Activated CD8-positive, alpha-beta T cell treated with anti-CD3 and anti-CD28 coated beads for 36 hours (primary cell): ENCODE data around the gene BEST4. TPM values are rescaled to one million over a fixed set of nuclear protein-coding genes. Genes with fewer than 3 reads are reported as not detected.
"Not testable (repeated sequence)": the region's sequence is repeated elsewhere in the genome, so short reads cannot be mapped to it uniquely, and the experiment has no call there.

Source experiments
- ATAC-seq: fragments of 200-7000 bp; cut with Tn5 transposase; one replicate; pipeline ENCODE4 v1.10.0; 2021; ENCODE audit warnings: mild to moderate bottlenecking, moderate library complexity
- CTCF ChIA-PET: fragments of 350-600 bp; sonication (Branson Sonifier 250); formaldehyde crosslinking; loops from one replicate; lab custom pipeline; 2021; ENCODE audit warnings: antibody characterized with exemption; lab: Charles Lee
- POLR2A ChIA-PET: fragments of 350-600 bp; sonication (Branson Sonifier 250); formaldehyde crosslinking; loops from one replicate; lab custom pipeline; 2021; ENCODE audit warnings: antibody characterized with exemption; lab: Charles Lee
- DNase-seq: peaks from one replicate; pipeline ENCODE4 v3.0.0-alpha.2; 2020
- H3K27ac Mint-ChIP-seq: one replicate; pipeline ENCODE4 v1.8.0; 2021; ENCODE audit warnings: mild to moderate bottlenecking, mixed read lengths
- H3K27me3 Mint-ChIP-seq: one replicate; pipeline ENCODE4 v1.8.0; 2021; ENCODE audit warnings: mixed read lengths
- H3K36me3 Mint-ChIP-seq: one replicate; pipeline ENCODE4 v1.8.0; 2021; ENCODE audit warnings: low read depth, mixed read lengths
- H3K4me1 Mint-ChIP-seq: one replicate; pipeline ENCODE4 v1.8.0; 2021; ENCODE audit warnings: low read depth, mixed read lengths
- H3K4me3 Mint-ChIP-seq: one replicate; pipeline ENCODE4 v1.8.0; 2021; ENCODE audit warnings: mild to moderate bottlenecking, moderate library complexity, mixed read lengths
- H3K9me3 Mint-ChIP-seq: one replicate; pipeline ENCODE4 v1.8.0; 2021; ENCODE audit warnings: mixed read lengths
- CTCF ChIP-seq: fragments of 200-600 bp; IDR thresholded peaks from one replicate; pipeline ENCODE4 v1.8.0; 2022; ENCODE audit warnings: antibody characterized with exemption, mild to moderate bottlenecking
- intact Hi-C: fragments of 100-400 bp; cut with micrococcal nuclease; formaldehyde crosslinking; loops from one replicate; pipeline ENCODE4 v1.10.0; 2022
- total RNA-seq, 2 experiments: library from RNA; stranded (reverse); gene quantifications; one replicate each; pipeline ENCODE4 v1.2.3, GENCODE V29; 2021

Gene BEST4
- total RNA-seq, 2 experiments from 2014 or later = 0.87 to 1.0 TPM

GRCh38 chr1:44819608-44820327, 31.8 kb upstream of the BEST4 start:
- peak; percentile 91 for ATAC-seq

GRCh38 chr1:44819196-44819607, 31.2 kb upstream of the BEST4 start:
- peaks cover 14% of the 10 kb centered on the region for H3K36me3 Mint-ChIP-seq
- DNase-seq (no peak), ATAC-seq (no peak)
- peak overlapping the region; percentile 79 for H3K4me3 Mint-ChIP-seq
- H3K27me3 Mint-ChIP-seq = no peaks in the 10 kb centered on the region
- CTCF ChIA-PET = interaction anchor here (0.6 to 6.1 kb wide), 13 partner anchors 10 to 139 kb away, joined by 3 to 45 read pairs (median 6); partner anchors contain the start of genes PLK3, RNU5D-1 and RPS8
- H3K4me1 Mint-ChIP-seq = peaks cover 35% of the 10 kb centered on the region
- intact Hi-C loops = loop anchor here (1.0 to 5.0 kb wide), 2 partner anchors 37 to 98 kb away; no protein-coding TSS in a partner anchor
- POLR2A ChIA-PET = interaction anchor here (0.6 to 12.2 kb wide), 34 partner anchors 11 to 640 kb away, joined by 3 to 466 read pairs (median 3); partner anchors contain the start of genes BEST4, BTBD19, DYNLT4 and EIF2B3
- peak overlapping the region; percentile 99 for H3K27ac Mint-ChIP-seq
- TF ChIP-seq CTCF = no peak
- no peaks in the 10 kb centered on the region for H3K9me3 Mint-ChIP-seq

More at GRCh38 chr1:44819608-44820327, 31.8 kb upstream of the BEST4 start:
- intact Hi-C loops = loop anchor here (1.0 to 5.0 kb wide), 2 partner anchors 37 to 98 kb away; no protein-coding TSS in a partner anchor
- H3K36me3 Mint-ChIP-seq = peaks cover 11% of the 10 kb centered on the region
- DNase-seq = peak; percentile 93
- POLR2A ChIA-PET = interaction anchor here (0.6 to 12.2 kb wide), 44 partner anchors 11 to 639 kb away, joined by 3 to 466 read pairs (median 3); partner anchors contain the start of genes BEST4, BTBD19, DYNLT4 and EIF2B3
- H3K27me3 Mint-ChIP-seq = no peaks in the 10 kb centered on the region
- no peaks in the 10 kb centered on the region for H3K9me3 Mint-ChIP-seq
- TF ChIP-seq CTCF = no peak
- H3K27ac Mint-ChIP-seq = peak overlapping the region; percentile 99
- peaks cover 33% of the 10 kb centered on the region for H3K4me1 Mint-ChIP-seq
- CTCF ChIA-PET = interaction anchor here (1.0 to 6.1 kb wide), 12 partner anchors 10 to 192 kb away, joined by 3 to 45 read pairs (median 6); partner anchors contain the start of genes PLK3, RNU5D-1, RPS8 and UROD
- peak overlapping the region; percentile 79 for H3K4me3 Mint-ChIP-seq

GRCh38 chr1:44817771-44818495, 30.0 kb upstream of the BEST4 start:
- H3K4me1 Mint-ChIP-seq = peaks cover 39% of the 10 kb centered on the region
- intact Hi-C loops = loop anchor here (5.0 kb wide), 1 partner anchor 36 kb away; no protein-coding TSS in a partner anchor

GRCh38 chr1:44817307-44817706, 29.3 kb upstream of the BEST4 start:
- Mint-ChIP-seq H3K9me3 (no peaks in the 10 kb centered on the region), H3K4me1 (peaks cover 39% of the 10 kb centered on the region), H3K4me3 (no peak overlapping the region), H3K27ac (peak overlapping the region; percentile 11), H3K36me3 (peaks cover 15% of the 10 kb centered on the region), H3K27me3 (no peaks in the 10 kb centered on the region)
- no peak for ATAC-seq
- CTCF ChIA-PET = interaction anchor here (1.3 to 6.1 kb wide), 3 partner anchors 17 to 86 kb away, joined by 4 to 45 read pairs (median 5); partner anchors contain the start of genes PLK3 and RNU5D-1
- intact Hi-C loops = loop anchor here (5.0 kb wide), 1 partner anchor 35 kb away; no protein-coding TSS in a partner anchor
- DNase-seq = no peak
- TF ChIP-seq CTCF = no peak
- POLR2A ChIA-PET = interaction anchor here (1.2 to 12.2 kb wide), 7 partner anchors 9 to 93 kb away, joined by 4 to 466 read pairs (median 126); partner anchors contain the start of genes BEST4, BTBD19, DYNLT4 and PLK3

More at GRCh38 chr1:44817771-44818495, 30.0 kb upstream of the BEST4 start:
- ATAC-seq (no peak), DNase-seq (no peak)
- Mint-ChIP-seq H3K9me3 (no peaks in the 10 kb centered on the region), H3K27me3 (no peaks in the 10 kb centered on the region), H3K27ac (peak overlapping the region; percentile 70), H3K4me3 (peak overlapping the region; percentile 49), H3K36me3 (peaks cover 15% of the 10 kb centered on the region)
- POLR2A ChIA-PET = interaction anchor here (0.8 to 12.2 kb wide), 8 partner anchors 9 to 93 kb away, joined by 3 to 466 read pairs (median 117); partner anchors contain the start of genes BEST4, BTBD19, DYNLT4 and PLK3
- CTCF ChIA-PET = interaction anchor here (1.1 to 6.1 kb wide), 8 partner anchors 9 to 87 kb away, joined by 3 to 45 read pairs (median 4); partner anchors contain the start of genes PLK3 and RNU5D-1
- TF ChIP-seq CTCF = no peak

GRCh38 chr1:44815926-44816325, 28.0 kb upstream of the BEST4 start:
- POLR2A ChIA-PET = interaction anchor here (0.8 to 12.0 kb wide), 5 partner anchors 30 to 94 kb away, joined by 3 to 213 read pairs (median 8); partner anchors contain the start of gene RNU5D-1
- H3K27me3 Mint-ChIP-seq, ATAC-seq, H3K4me3 Mint-ChIP-seq, H3K9me3 Mint-ChIP-seq, DNase-seq: not testable (repeated sequence)
- H3K36me3 Mint-ChIP-seq = peaks cover 19% of the 10 kb centered on the region
- CTCF ChIA-PET = interaction anchor here (0.7 to 1.3 kb wide), 4 partner anchors 16 to 31 kb away, joined by 3 to 6 read pairs (median 3); partner anchors contain the start of gene PLK3
- peak overlapping the region; percentile 97 for H3K27ac Mint-ChIP-seq
- H3K4me1 Mint-ChIP-seq = peaks cover 50% of the 10 kb centered on the region
- intact Hi-C loops = loop anchor here (5.0 kb wide), 1 partner anchor 34 kb away; no protein-coding TSS in a partner anchor
